Astrocyte (in vitro differentiated cells and primary cell): Measurements from ENCODE around the gene PBX1. TPM values are rescaled to one million over a fixed set of nuclear protein-coding genes. Genes with fewer than 3 reads are reported as not detected.

Experiments
- DNase-seq: peaks from one replicate; pipeline ENCODE4 v3.0.0-alpha.2; 2010; ENCODE audit warnings: low read depth
- FAIRE-seq: peaks from 2 replicates; lab custom pipeline; 2011; peaks lifted over from hg19 to GRCh38; lab: Jason Lieb, UNC
- H2AFZ ChIP-seq: 2 replicates; pipeline ENCODE4 v1.6.0; 2012; ENCODE audit warnings: low read depth, low read length, inconsistent platforms
- H3K27ac ChIP-seq: 2 replicates; pipeline ENCODE4 v1.5.1; 2011; ENCODE audit warnings: low read depth, low read length, inconsistent platforms
- H3K27me3 ChIP-seq: 2 replicates; pipeline ENCODE4 v1.6.0; 2011; ENCODE audit warnings: low read length, inconsistent platforms; ENCODE audit not compliant: insufficient read depth
- H3K36me3 ChIP-seq: 2 replicates; pipeline ENCODE4 v1.5.1; 2011; ENCODE audit warnings: low read length, inconsistent platforms; ENCODE audit not compliant: insufficient read depth
- H3K4me1 ChIP-seq: 2 replicates; pipeline ENCODE4 v1.5.1; 2011; ENCODE audit warnings: low read length, inconsistent platforms; ENCODE audit not compliant: insufficient read depth
- H3K4me2 ChIP-seq: 2 replicates; pipeline ENCODE4 v1.6.0; 2012; ENCODE audit warnings: low read length, inconsistent platforms
- H3K4me3 ChIP-seq: 2 replicates; pipeline ENCODE4 v1.5.1; 2011; ENCODE audit warnings: low read depth, mild to moderate bottlenecking, low read length, inconsistent platforms; ENCODE audit not compliant: insufficient read depth
- H3K79me2 ChIP-seq: 2 replicates; pipeline ENCODE4 v1.6.0; 2012; ENCODE audit warnings: mild to moderate bottlenecking, low read length, inconsistent platforms; ENCODE audit not compliant: insufficient read depth
- H3K9ac ChIP-seq: 2 replicates; pipeline ENCODE4 v1.6.0; 2012; ENCODE audit warnings: mild to moderate bottlenecking, low read length, inconsistent platforms
- H3K9me3 ChIP-seq: 2 replicates; pipeline ENCODE4 v1.5.1; 2012; ENCODE audit warnings: low read depth, mild to moderate bottlenecking, low read length, inconsistent platforms; ENCODE audit not compliant: insufficient read depth
- H4K20me1 ChIP-seq: 2 replicates; pipeline ENCODE4 v1.6.0; 2012; ENCODE audit warnings: low read length, inconsistent platforms; ENCODE audit not compliant: insufficient read depth
- H3K27ac Mint-ChIP-seq: one replicate; pipeline ENCODE4 v1.8.0; 2021; ENCODE audit warnings: mild to moderate bottlenecking, mixed read lengths; ENCODE audit not compliant: unreplicated experiment
- H3K27me3 Mint-ChIP-seq: one replicate; pipeline ENCODE4 v1.8.0; 2021; ENCODE audit warnings: low read depth, mixed read lengths; ENCODE audit not compliant: unreplicated experiment
- H3K36me3 Mint-ChIP-seq: one replicate; pipeline ENCODE4 v1.8.0; 2021; ENCODE audit warnings: low read depth, mixed read lengths; ENCODE audit not compliant: unreplicated experiment
- H3K4me1 Mint-ChIP-seq: one replicate; pipeline ENCODE4 v1.8.0; 2021; ENCODE audit warnings: low read depth, mixed read lengths; ENCODE audit not compliant: unreplicated experiment
- H3K4me3 Mint-ChIP-seq: one replicate; pipeline ENCODE4 v1.8.0; 2021; ENCODE audit warnings: mild to moderate bottlenecking, moderate library complexity, mixed read lengths; ENCODE audit not compliant: unreplicated experiment
- H3K9me3 Mint-ChIP-seq: one replicate; pipeline ENCODE4 v1.8.0; 2021; ENCODE audit warnings: mild to moderate bottlenecking, mixed read lengths; ENCODE audit not compliant: unreplicated experiment
- EZH2 ChIP-seq: IDR thresholded peaks from 2 replicates; pipeline ENCODE4 v1.6.1; 2012; ENCODE audit warnings: mild to moderate bottlenecking, low read length, inconsistent platforms; ENCODE audit not compliant: insufficient read depth
- total RNA-seq: library from RNA; stranded (reverse); gene quantifications from 2 replicates; pipeline ENCODE4 v1.2.1, GENCODE V29; 2021
- TF ChIP-seq, protein P1 (sequence below): IDR thresholded peaks from 2 replicates; pipeline ENCODE4 v1.5.1; 2011; ENCODE audit warnings: low read depth, mild to moderate bottlenecking, inconsistent platforms, low read length, moderate library complexity; ENCODE audit not compliant: insufficient read depth

The PBX1 gene
- total RNA-seq, 1 donor from 2014 or later = 37.2 TPM

- Mint-ChIP-seq H3K27ac (no peak overlapping the region), H3K9me3 (no peaks in the 10 kb centered on the region), H3K27me3 (no peaks in the 10 kb centered on the region), H3K36me3 (peaks cover 2% of the 10 kb centered on the region), H3K4me1 (peaks cover 24% of the 10 kb centered on the region), H3K4me3 (no peak overlapping the region)
- no peaks in the 10 kb centered on the region for H3K79me2 ChIP-seq
- H3K9ac ChIP-seq = no peak overlapping the region
- no peak overlapping the region for H3K4me2 ChIP-seq
- no peak for FAIRE-seq
- H3K27me3 ChIP-seq = no peaks in the 10 kb centered on the region
- H4K20me1 ChIP-seq = peaks cover 5% of the 10 kb centered on the region
- H3K4me1 ChIP-seq = peaks cover 24% of the 10 kb centered on the region
- TF ChIP-seq EZH2 = no peak
- TF ChIP-seq, protein P1, sequence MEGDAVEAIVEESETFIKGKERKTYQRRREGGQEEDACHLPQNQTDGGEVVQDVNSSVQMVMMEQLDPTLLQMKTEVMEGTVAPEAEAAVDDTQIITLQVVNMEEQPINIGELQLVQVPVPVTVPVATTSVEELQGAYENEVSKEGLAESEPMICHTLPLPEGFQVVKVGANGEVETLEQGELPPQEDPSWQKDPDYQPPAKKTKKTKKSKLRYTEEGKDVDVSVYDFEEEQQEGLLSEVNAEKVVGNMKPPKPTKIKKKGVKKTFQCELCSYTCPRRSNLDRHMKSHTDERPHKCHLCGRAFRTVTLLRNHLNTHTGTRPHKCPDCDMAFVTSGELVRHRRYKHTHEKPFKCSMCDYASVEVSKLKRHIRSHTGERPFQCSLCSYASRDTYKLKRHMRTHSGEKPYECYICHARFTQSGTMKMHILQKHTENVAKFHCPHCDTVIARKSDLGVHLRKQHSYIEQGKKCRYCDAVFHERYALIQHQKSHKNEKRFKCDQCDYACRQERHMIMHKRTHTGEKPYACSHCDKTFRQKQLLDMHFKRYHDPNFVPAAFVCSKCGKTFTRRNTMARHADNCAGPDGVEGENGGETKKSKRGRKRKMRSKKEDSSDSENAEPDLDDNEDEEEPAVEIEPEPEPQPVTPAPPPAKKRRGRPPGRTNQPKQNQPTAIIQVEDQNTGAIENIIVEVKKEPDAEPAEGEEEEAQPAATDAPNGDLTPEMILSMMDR = no peak
- no peak overlapping the region for H3K27ac ChIP-seq
- no peak for DNase-seq
- no peak overlapping the region for H3K4me3 ChIP-seq
- H3K9me3 ChIP-seq = no peaks in the 10 kb centered on the region
- no peaks in the 10 kb centered on the region for H3K36me3 ChIP-seq
- no peak overlapping the region for H2AFZ ChIP-seq
Measured at GRCh38 chr1:164647211-164647610, 88.2 kb downstream of the PBX1 start.

DNA sequence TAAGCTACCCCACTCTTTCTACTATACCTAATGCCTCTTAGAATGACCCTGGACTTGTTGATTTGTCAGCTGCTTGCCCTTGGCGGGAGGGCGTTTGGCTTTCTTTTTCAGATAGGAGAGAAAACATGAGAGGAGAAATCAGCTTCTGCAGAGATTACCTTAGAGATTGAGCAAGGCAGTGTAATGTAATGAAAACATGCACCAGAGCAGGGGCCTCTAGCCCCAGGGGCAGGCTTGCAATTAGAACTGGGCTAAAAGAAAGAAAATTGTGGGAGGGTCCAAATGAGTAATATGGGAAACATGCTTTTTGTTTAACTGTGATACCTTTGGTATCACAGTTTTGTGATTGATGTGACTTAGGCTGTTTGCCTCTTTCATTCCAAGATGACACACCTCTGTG lies 89.7 kb downstream of the PBX1 start:
- Histone ChIP-seq H3K9ac (peak overlapping the region; percentile 24), H3K79me2 (peaks cover 2% of the 10 kb centered on the region), H3K36me3 (no peaks in the 10 kb centered on the region), H2AFZ (no peak overlapping the region), H3K27ac (peak overlapping the region; percentile 3), H3K4me3 (no peak overlapping the region), H3K4me1 (peaks cover 24% of the 10 kb centered on the region), H3K9me3 (no peaks in the 10 kb centered on the region), H4K20me1 (peaks cover 5% of the 10 kb centered on the region), H3K27me3 (no peaks in the 10 kb centered on the region), H3K4me2 (no peak overlapping the region)
- Mint-ChIP-seq H3K27me3 (no peaks in the 10 kb centered on the region), H3K9me3 (no peaks in the 10 kb centered on the region), H3K27ac (peak overlapping the region; percentile 49), H3K4me1 (peaks cover 23% of the 10 kb centered on the region), H3K4me3 (no peak overlapping the region), H3K36me3 (peaks cover 2% of the 10 kb centered on the region)
- no peak for FAIRE-seq
- DNase-seq = peak; percentile 52
- TF ChIP-seq EZH2 = no peak
- TF ChIP-seq, protein P1 = no peak

DNA sequence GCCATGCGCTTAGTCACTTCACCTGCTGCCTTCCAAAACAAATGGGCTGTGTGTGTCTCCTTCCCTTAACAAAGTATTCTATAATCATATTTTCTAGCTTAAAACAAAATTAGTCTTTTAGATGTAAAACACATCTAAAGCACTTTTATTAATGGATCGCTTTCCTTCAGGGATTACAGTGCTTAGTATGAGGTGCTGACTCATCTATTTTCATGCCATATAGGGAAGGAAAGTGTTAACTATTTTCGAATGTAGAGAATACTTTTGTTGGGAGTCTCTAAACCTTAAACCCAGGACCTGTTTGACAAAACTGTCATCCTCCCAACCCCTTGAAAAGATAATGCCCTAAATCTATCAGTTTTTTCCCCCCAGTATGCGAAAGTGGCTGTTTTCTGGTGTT lies 90.2 kb downstream of the PBX1 start:
- no peak for DNase-seq
- Histone ChIP-seq H3K9ac (no peak overlapping the region), H4K20me1 (peaks cover 7% of the 10 kb centered on the region), H2AFZ (no peak overlapping the region), H3K4me1 (peaks cover 24% of the 10 kb centered on the region), H3K79me2 (peaks cover 2% of the 10 kb centered on the region), H3K9me3 (no peaks in the 10 kb centered on the region), H3K36me3 (no peaks in the 10 kb centered on the region), H3K4me2 (no peak overlapping the region), H3K27me3 (no peaks in the 10 kb centered on the region), H3K4me3 (no peak overlapping the region), H3K27ac (no peak overlapping the region)
- no peak for TF ChIP-seq EZH2
- TF ChIP-seq, protein P1 = no peak
- FAIRE-seq = no peak
- Mint-ChIP-seq H3K4me3 (no peak overlapping the region), H3K27ac (no peak overlapping the region), H3K36me3 (peaks cover 2% of the 10 kb centered on the region), H3K27me3 (no peaks in the 10 kb centered on the region), H3K4me1 (peaks cover 23% of the 10 kb centered on the region), H3K9me3 (no peaks in the 10 kb centered on the region)
